LoVo (cell line): ENCODE measurements around the gene VAMP3.

Experiments used
- DNase-seq: peaks from one replicate; pipeline ENCODE4 v3.0.0-alpha.2; 2016; ENCODE audit warnings: low spot score

VAMP3 gene

DNA sequence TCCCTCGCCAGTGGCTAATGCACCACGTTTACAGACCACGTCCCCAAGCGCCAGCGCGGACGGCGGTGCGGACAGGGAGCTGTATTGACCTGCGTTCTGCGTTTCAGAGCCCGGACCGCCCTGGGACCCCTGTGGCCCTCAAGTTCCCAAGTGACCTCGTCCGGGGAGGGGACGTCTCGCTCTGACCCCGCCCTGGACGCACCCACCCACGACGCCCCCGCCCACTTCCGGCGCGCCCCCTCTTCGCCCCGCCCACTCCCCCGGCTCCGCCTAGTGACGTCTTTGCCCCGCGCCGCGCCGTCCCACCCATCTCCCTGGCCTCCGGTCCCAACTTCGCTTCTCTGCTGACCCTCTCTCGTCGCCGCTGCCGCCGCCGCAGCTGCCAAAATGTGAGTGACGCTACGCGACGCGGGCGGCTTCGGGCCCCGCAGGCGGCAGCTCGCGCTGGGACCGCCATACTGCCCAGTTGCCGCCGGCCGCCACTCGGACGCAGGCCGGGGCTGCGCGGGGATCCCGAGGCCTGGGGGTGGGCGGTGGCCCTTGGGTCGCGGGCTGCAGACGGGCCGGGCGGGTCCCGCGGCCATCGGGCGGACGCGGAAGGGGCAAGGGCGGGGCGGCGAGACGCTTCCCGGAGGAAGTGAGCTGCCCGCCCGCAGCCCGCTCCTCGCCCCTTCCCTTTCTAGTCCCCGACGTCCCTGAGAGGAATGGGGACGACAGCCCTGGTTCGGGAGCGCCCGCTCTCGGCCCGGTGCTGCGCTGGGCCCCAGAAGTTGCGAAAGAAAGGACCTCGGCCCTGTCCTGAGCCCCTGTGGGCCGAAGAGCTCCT, at the start of gene VAMP3:
Gene VAMP3 (plus strand): TSS at position 300 of the 826 bp plus-strand sequence. CDS start 88 bp downstream, at position 388.
- DNase-seq = peak; percentile 89

GRCh38 chr1:7721940-7722669, 49.0 kb upstream of the VAMP3 start:
- DNase-seq = no peak

GRCh38 chr1:7722670-7723012, 48.5 kb upstream of the VAMP3 start:
- DNase-seq = no peak

GRCh38 chr1:7726623-7727022, 44.5 kb upstream of the VAMP3 start:
- no peak for DNase-seq

- no peak for DNase-seq
Measured at GRCh38 chr1:7727809-7728471, 43.2 kb upstream of the VAMP3 start.

GRCh38 chr1:7729761-7730160, 41.3 kb upstream of the VAMP3 start:
- no peak for DNase-seq

DNA sequence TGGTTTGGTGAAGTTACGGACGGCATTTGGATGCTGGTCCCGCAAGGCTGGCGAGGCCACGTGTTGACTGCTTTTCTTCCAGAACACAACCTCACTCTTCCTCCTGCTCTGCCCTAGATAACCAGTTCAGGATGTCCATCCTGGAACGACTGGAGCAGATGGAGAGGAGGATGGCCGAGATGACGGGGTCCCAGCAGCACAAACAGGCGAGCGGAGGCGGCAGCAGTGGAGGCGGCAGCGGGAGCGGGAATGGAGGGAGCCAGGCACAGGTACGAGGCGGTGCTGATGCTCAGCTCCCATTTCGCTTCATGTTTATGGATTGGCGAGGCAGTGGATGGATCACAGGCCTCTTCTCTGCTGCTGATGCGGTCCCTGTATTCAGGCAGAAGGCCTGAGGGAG, 38.8 kb upstream of the VAMP3 start:
- DNase-seq = no peak

DNA sequence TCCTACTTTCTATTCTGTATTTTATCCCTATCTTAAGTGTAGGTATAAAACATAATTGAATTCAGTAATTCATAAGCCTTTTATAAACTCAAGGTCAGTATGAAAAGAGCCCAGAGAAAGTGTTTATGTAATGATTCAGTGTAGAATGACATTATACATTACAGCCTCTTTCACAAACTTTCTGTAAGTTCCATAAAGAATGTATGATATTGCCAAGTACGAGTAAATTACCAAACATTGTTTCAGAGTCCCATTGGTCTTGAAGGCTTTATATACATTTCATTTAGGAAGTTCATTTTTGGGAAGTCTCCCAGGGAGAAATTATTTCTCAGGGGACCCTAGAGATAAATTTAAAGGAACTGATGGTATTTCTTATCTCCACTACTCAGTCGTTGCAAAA, 37.8 kb upstream of the VAMP3 start:
- DNase-seq = no peak

DNA sequence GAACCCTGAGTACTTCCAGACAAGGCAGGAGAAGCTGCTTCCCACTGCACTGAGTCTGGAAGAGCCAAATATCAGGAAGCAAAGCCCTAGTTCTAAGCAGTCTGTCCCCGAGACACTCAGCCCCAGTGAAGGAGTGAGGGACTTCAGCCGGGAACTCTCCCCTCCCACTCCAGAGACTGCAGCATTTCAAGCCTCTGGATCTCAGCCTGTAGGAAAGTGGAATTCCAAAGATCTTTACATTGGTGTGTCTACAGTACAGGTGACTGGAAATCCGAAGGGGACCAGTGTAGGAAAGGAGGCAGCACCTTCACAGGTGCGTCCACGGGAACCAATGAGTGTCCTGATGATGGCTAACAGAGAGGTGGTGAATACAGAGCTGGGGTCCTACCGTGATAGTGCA, 33.1 kb upstream of the VAMP3 start:
- DNase-seq = no peak

DNA sequence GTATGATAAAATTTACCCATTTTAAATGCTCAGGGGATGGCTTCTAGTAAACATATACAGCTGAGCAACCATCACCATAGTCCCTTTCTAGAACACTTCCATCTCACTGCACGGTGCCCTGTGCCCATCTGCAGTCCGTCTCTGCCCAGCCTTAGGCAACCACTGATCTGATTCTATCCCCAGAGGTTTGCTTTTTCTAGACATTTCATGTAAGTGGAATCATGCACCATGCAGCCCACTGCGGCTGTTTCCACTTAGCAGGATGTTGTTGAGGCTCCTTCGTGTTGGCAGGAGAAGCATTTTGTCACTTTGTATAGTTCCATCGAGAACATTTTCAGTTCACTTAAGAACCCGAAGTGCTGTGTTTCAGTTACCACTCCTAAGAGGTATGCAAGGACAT, 27.8 kb upstream of the VAMP3 start:
- no peak for DNase-seq

DNA sequence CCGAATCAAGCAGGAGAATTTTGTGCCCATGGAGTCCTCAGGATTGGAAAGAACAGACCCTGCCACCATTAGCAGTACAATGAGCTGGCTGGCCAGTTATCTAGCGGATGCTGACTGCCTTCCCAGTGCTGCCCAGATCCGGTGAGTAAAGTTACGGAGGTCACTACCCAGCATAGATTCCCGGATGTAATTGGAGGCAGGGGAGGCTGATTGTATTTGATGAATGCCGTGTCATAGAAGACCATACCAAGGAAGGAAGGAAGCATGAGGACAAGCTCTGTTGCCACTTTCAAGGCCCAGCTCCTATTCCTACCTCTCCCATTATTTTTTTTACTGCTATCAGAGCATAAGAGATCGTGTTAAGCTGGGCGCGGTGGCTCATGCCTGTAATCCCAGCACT, 26.2 kb upstream of the VAMP3 start:
- no peak for DNase-seq

GRCh38 chr1:7745783-7746182, 25.3 kb upstream of the VAMP3 start:
- no peak for DNase-seq

DNA sequence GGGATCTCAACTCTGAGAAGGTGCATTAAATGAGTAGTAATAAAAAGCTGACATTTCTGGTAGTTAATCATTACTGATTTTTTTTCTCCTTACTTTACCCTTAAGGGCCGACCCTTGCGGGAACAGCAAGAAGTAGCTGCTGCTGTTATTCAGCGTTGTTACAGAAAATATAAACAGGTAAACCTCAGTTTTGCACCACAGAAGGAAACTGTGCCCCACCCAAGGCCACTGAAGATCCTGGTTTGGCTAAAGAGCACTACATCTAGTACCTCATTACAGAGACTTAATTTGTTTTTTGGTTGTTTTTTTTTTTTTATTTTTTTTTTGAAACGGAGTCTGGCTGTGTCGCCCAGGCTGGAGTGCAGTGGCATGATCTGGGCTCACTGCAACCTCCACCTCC, 23.5 kb upstream of the VAMP3 start:
- DNase-seq = no peak

DNA sequence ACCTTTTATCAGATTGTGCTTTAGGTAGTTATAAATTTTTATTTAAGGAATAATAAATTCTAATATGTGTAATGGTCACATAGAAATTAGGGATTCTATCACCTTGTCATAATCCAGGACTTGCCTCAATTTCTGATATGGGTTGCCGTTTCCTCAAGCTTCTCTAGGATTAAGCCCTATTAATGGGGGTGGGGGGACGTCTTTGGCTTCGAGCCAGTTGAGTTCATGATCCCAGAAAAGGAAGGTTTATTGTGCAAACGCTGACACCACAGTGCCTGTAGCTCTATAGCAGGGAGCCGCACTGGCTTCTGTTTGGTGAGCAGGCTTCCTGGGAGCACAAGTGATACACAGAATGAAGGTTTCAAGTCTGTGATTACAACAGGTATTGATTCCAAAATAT, 22.0 kb upstream of the VAMP3 start:
- no peak for DNase-seq

- no peak for DNase-seq
Measured at GRCh38 chr1:7751174-7751573, 19.9 kb upstream of the VAMP3 start.

DNA sequence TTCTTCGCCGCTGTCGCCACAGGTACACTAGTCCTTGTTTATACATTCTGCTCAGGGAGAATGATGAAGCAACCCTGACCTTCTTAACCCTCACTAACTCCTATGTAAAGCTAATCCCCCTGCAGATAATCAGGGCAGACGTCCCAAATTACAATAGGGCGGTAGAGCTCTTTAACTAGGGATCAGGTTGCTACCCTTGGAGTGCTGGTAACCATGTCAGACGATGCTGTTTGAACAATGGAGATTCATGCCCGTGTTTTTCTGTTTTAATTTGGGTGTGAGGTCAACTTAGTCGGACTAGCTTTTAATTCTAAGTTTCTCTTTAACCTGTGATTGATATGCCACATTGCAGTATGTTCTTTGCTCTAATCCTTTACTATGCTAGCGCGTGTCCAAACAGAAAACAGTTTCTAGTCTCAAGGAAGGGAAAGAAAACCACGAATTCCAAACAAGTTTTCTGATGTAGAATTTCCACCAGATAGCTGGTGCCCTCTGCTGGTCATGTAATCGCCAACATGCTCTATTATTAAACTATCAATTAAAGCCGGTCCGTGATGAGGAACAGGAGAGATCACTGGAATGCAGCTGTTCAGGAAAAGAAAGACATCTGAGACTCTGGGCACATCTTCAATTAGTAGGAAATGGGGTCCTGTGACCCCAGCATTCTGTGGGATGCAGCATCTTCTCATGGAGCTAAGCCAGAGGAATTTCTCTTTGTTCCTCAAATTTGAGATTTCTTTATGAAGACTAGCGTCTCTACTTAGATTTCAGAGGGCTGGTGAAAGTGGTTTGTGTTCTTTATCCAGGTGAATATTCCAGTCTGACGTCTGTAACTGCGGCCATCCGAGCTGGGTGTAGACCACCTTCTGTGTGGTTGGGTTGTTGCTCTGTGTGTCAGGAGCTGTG, 18.3 kb upstream of the VAMP3 start:
- DNase-seq = peak; percentile 69

DNA sequence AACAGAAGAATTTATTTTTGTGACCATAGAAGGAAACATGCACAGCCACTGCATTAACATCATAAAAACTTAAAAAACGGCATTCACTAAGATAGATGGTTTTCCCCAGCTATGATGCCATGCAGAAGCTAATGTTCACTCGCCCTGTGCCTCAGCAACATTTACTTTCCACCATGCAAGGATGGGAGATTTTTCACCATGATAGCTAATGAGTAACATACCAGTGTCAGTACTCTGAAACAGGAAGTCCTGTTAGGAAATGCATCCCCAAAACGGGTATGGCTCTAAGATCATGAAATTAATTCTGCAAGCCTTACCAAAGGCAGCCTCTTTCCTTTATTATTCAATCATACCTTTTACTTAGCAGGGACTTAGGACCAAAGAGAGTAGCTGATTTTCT, 17.5 kb upstream of the VAMP3 start:
- no peak for DNase-seq

- no peak for DNase-seq
Measured at GRCh38 chr1:7754234-7754633, 16.9 kb upstream of the VAMP3 start.

DNA sequence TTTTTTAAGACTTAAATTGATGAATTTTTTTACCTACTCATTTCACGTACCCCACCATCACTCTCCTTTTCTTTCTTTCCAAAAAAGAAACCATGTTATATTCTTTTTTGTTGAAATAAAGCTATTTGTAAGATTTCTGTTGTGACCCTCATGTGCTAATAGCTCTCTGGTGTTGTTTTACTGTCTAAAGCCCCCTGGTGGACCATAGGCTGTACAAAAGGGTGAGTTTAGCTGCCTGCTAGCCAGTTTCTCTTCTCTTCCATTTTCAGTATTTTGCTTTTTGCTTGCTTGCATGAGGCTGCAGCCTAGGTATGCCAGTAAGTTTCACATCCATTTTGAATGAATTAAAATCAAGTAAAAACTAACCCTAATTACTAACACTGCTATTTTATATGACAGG, 15.6 kb upstream of the VAMP3 start:
- DNase-seq = no peak

DNA sequence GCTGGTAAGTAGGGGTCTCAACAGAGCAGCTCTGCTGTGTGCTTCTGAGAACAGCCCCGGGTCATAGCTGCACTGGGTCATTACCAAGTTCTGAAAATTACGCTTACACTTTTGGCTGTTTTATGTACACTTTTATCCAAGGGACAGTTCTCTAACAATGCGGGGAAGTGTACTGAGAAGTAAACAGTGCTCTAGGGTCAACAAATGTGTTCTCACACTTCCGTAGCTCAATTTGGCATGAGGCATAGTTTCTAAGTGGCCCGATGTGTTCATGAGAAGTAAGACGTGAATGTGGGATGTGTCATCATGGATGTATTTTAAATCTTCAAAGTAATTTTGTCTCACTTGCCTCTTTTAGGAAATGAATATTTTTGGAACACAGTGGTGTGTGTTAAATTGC, 10.9 kb upstream of the VAMP3 start:
- no peak for DNase-seq

- no peak for DNase-seq
Measured at GRCh38 chr1:7761103-7761502, 10.0 kb upstream of the VAMP3 start.

DNA sequence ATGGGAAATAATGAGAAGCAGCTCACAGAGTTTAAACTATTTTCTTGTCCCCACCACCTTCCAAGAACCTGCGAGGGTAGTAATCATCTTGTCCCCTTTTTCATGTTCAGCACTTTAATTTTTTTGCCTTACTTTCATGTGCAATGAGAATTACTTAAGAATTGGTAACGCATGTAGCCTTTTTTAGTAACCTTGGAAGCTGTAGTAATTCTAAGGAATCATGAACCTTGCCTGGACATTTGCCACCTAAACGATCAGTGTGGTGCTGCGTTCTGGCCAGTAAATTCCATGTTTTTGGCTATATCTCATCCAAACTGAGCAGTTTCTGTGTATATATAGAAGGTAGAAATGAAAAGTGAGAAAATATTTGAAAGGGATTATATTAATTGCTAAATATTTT, 3.9 kb upstream of the VAMP3 start:
- DNase-seq = no peak
